GM18951 (cell line): ENCODE data around the gene MMAB.

Experiments used
- POLR2A ChIP-seq: IDR thresholded peaks from 4 replicates; pipeline ENCODE4 v1.6.1; 2011; ENCODE audit warnings: mild to moderate bottlenecking; ENCODE audit not compliant: insufficient read length, insufficient read depth; ENCODE audit errors: extremely low read depth
- in situ Hi-C: fragments of 300-500 bp; cut with MboI; formaldehyde crosslinking; loops from one replicate; pipeline ENCODE4 v1.12.0; 2022; ENCODE audit warnings: low sequenced_read_pairs, mixed read lengths, inconsistent platforms; ENCODE audit not compliant: unreplicated experiment

MMAB gene

GRCh38 chr12:109544955-109545531 lies 28.3 kb downstream of the MMAB start:
- TF ChIP-seq POLR2A: no peak
- in situ Hi-C loops: no loop called here

GRCh38 chr12:109542876-109543275 lies 30.4 kb downstream of the MMAB start:
- no peak for TF ChIP-seq POLR2A
- in situ Hi-C loops: no loop called here

- TF ChIP-seq POLR2A: no peak
- in situ Hi-C loops: no loop called here
These were observed 31.3 kb downstream of the MMAB start for GRCh38 chr12:109542014-109542413.

GRCh38 chr12:109541413-109541726 lies 31.9 kb downstream of the MMAB start:
- in situ Hi-C loops: no loop called here
- no peak for TF ChIP-seq POLR2A

- in situ Hi-C loops: no loop called here
- no peak for TF ChIP-seq POLR2A
These were observed 32.5 kb downstream of the MMAB start for GRCh38 chr12:109540526-109541412.

- in situ Hi-C loops: no loop called here
- TF ChIP-seq POLR2A: no peak
These were observed 33.8 kb downstream of the MMAB start for GRCh38 chr12:109539508-109539907.

GRCh38 chr12:109538191-109538863 lies 35.0 kb downstream of the MMAB start:
- no peak for TF ChIP-seq POLR2A
- in situ Hi-C loops: no loop called here

GRCh38 chr12:109537136-109537535 lies 36.2 kb downstream of the MMAB start:
- in situ Hi-C loops: no loop called here
- TF ChIP-seq POLR2A: no peak

- in situ Hi-C loops: no loop called here
- TF ChIP-seq POLR2A: no peak
These were observed 37.4 kb downstream of the MMAB start for GRCh38 chr12:109535863-109536250.

GRCh38 chr12:109535231-109535862 lies 38.0 kb downstream of the MMAB start:
- TF ChIP-seq POLR2A: no peak
- in situ Hi-C loops: no loop called here

- in situ Hi-C loops: no loop called here
- TF ChIP-seq POLR2A: no peak
These were observed 38.8 kb downstream of the MMAB start for GRCh38 chr12:109534456-109534855.

- TF ChIP-seq POLR2A: no peak
- in situ Hi-C loops: no loop called here
These were observed 39.9 kb downstream of the MMAB start for GRCh38 chr12:109533487-109533740.

- in situ Hi-C loops: no loop called here
- no peak for TF ChIP-seq POLR2A
These were observed 40.4 kb downstream of the MMAB start for GRCh38 chr12:109532721-109533486.

GRCh38 chr12:109531411-109531810 lies 41.9 kb downstream of the MMAB start:
- in situ Hi-C loops: no loop called here
- no peak for TF ChIP-seq POLR2A
